GM19240 (cell line): ENCODE measurements around the gene SLC43A2.
"Not testable (repeated sequence)": the region's sequence is repeated elsewhere in the genome, so short reads cannot be mapped to it uniquely, and the experiment has no call there.

Experiments
- DNase-seq: peaks from one replicate; pipeline ENCODE4 v3.0.0; 2011; ENCODE audit warnings: low spot score; ENCODE audit not compliant: insufficient read length

Gene SLC43A2

DNA sequence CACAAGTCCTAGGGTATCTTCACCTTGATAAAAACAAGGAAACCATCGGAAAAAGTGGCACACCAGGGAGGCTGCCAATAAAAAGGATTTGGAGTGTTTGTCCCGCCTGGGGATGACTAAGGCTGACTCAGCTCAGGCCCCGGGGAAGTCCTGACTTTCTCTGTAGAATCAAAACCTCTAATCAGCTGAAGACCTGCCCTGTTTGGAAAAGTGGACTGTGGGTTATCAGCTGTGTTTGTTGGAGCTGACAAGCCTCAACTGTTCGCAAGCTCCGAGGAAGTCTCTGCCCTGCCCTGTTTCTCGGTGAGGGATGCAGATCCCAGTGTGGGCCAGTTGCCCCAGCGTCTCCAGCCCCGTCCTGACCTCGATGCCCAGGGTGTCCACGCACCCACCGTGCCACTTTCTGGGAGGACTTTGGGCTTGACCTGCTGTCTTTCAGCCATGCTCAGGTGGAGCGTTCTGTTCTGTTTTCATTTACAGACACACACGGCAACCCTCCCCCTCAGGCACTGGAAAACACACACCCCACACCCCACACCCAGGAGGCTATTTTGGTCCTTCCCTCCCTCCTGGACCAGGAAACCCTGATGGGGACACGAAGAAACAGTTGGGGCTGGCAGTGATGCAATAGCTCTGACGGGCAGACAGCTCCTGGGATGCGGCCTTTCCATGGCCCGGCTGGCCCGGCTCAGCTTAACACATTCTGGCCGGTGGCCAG lies 38.4 kb downstream of the SLC43A2 start:
- no peak for DNase-seq

DNA sequence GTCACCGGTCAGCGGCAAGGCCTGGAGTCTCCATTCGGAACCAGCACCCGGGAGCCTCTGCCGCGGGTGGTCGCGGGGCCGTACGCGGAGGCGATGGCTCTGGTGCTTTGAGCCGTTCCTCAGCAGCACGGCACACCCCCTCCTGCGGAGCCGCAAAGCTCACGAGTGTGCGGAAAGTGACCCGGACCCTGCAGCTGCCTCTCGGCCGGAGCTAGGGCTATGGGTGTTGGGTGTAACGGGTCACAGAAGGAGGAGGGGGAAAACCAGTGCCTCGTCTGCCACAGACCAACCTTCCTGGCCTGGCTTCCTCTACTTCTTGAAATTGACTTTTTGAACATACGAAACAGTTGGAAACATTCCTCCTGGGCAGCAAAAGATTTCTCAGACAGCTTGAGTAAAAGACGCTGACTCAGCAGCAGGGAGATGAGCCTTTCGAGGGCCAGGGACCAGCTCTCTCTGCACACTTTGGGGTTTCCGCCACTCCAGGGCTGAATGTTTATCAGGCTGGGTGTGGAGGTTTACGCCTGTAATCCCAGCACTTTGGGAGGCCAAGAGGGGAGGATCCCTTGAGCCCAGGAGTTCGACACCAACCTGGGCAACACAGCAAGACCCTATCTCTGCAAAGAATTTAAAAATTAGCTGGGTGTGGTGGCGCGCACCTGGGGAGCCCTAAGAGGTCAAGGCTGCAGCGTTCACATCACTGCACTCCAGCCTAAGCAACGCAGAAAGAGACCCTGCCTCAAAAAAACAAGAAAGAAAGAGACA lies 39.6 kb downstream of the SLC43A2 start:
- no peak for DNase-seq

DNA sequence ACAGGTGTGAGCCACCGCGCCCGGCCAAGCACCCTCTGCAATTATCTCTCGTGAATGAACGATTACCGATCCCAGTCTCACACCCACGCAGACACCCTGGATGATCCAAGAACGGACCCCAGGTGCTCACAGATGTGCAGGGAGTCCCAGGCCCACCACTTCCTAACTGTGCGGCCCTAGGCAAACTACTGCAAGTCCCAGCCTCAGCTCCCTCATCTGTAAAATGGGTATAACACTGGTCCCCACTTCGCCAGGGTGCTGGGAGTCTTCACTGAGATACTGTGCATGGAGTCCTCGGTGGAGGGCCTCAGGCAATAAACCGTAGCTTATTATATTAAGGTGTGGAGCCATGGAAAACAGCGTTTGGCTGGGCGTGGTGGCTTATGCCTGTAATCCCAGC lies 44.5 kb downstream of the SLC43A2 start:
- DNase-seq, result no peak

DNA sequence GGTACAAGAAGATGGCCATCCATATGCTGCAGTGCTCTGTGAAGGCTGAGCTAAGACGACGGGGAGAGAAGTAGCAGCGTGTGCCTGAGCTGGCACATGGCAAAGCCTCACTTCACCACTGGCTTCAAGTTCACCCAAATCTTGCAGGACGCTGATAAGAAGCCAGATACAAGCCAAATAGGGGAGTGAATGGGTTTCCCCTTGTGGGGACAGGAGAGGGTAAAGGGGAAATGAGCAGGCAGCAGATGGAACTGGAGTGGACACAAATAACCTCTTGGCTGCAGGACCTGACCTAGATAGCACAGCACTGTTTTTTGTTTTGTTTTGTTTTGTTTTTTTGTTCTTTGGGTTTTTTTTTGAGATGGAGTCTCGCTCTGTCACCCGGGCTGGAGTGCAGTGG lies 45.1 kb downstream of the SLC43A2 start:
- no peak for DNase-seq

DNA sequence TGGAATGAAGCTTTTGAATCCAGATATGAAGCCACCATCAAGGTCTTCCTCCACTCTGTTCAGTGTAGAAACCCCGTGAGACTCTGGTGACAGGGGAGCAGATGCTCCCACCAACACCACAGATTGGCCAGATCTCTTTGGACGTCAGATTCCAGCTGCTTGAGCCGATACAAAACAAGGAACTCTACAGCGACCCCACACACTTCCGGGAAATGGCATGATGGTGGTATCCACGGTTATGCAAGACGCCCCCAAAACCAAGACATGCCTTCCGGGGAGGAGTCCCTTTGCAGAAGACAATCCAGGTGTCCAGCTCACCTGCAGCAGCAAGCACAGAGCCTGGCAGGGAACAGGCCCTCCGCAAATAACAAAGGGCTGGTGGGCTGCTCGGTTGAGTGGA lies 46.3 kb downstream of the SLC43A2 start:
- no peak for DNase-seq

DNA sequence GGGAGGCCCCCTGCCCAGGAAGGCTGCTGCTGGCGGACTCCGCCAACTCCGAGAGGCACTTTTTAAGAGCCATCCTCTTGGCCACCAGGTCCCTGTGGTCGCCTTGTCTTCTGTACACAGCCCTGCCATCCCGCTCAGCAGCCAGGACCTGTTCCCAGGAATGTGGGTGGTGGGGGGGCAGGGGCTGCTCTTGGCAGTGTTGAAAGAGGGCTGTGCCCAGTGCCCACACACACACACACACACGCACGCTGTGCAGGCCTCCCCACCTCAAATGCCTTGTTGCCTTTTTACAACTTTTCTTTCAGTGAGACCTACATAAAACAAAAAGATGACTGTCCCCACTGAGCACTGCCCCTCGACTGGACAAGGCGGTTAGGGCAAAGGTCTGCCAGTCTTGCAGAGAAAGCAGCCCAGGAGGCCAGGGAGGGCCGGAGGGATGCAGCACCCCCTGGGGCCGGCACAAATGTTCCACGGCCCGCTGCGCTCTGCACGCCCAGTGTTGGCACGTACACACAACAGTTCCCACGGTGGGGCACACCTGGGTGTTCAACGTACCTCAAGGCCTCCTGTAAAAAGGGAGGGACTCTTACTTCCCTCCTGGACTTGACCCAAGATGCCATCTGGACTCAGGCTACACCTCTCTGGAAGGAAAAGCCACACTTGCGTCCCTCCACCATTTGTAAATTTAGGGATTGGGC lies 47.5 kb downstream of the SLC43A2 start:
- no peak for DNase-seq

DNA sequence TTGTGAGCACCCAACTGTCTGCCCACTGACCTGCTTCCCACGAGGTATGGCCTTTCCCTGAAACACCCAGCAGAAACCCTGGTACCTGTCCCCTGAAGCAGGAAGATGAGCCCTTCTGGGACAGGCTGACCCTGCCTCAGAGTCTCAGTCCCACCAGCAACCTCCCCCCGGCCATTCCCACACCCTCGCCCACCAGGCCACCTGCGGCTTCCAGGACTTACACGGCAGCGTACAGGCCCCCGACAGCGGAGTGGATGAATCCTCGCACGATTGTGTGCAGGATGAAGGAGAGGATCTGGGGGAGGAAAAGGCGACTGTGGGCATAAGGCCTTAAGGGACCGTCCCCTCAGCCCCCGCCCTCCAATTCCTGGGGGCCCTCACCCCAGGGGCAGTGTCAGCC lies 50.6 kb downstream of the SLC43A2 start:
- no peak for DNase-seq

DNA sequence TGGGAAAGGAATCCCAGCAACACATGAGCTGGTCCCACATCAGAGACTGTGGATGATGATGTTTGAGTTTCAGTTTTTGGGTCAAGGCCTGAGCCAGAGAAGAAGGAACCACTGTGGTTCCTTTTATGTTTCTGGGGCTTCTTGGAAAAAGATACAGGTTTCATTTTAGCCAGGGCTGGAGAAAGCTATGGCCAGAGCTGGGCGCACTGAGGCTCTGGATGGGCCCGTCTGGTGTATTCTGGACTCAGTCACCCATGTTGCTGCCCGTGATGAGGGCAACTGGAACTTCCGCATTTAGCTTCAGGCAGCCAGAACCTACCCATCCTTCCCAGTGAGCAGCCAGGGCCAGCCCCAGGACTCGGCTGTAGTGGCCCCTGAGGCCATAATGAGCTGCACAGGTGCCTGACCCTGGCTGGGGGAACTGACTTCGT lies 51.0 kb downstream of the SLC43A2 start:
- no peak for DNase-seq

DNA sequence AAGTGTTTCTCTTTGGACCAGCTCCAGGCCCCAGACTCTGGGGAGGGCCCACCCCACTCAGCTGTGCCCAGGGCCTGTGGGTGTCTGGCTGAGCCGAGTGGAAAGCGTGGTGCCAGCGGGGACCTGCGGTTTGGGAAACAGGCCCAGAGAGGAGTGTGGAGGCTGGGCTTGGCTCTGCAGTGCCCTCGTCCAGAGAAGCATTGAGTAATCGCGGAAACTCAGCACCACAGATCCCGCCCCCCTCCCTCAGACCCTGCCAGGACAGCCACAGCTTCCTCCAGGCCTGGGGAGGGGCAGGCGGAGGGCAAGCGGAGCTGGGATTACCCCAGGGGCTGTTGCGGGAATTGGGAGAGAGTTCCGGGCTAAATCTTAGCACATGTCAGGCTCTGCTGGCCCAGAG lies 51.5 kb downstream of the SLC43A2 start:
- DNase-seq, result no peak

DNA sequence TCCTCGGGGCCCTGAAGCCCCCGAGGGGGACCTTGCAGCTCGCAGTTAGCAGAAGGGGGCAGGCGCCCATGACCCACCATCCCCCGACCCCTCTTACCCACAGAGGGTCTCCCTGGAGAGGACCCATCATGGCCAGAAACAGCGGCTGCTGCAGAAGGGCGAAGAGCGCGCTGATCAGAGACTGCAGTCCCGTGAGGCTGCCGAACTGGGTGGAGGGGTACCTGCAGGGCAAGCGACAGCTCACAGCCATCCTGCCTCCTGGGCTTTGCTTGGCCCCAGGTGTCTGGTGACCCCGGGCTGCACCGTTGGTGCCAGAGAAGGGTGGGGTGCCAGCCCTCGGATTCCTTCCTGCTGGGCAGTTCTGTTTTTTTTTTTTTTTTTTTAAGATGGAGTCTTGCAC lies 52.1 kb downstream of the SLC43A2 start:
- no peak for DNase-seq

DNA sequence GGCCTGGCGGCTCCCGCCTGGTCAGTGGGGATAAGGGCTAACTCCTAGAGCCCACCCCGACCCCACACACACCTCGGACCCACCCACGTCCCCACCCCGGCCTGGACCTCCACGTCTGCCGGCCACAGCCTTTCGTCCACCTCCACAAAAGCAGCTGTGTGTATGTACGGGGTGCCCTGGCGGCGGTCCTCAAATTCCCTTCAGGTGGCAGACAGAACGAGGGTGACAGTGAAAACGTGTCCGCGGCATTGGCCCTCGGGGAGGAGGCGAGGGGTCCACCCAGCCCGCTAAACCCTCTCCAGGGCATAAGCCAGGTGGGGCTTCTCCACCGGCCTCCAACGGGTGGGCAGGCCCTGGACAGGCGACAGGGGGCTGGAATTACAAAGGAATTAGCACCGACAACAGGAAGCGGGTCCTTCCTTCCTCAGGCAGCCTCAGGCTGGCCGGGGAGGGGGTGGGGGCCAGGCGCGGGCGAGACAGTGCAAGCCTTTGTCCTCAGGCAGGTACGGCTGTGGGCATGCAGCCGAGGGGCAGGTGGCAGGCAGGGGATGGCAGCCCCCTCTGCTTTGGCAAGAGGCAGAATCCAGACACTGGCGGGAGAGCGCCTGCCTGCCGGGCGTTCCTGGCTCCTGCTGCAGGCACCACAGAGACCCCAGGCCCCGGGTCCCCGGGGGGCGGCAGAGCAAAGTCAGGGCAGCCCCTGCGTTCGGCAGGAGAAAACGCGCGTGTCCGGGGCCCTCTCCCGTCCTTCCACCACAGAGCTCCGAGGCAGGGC lies 53.8 kb downstream of the SLC43A2 start:
- DNase-seq, result no peak

DNA sequence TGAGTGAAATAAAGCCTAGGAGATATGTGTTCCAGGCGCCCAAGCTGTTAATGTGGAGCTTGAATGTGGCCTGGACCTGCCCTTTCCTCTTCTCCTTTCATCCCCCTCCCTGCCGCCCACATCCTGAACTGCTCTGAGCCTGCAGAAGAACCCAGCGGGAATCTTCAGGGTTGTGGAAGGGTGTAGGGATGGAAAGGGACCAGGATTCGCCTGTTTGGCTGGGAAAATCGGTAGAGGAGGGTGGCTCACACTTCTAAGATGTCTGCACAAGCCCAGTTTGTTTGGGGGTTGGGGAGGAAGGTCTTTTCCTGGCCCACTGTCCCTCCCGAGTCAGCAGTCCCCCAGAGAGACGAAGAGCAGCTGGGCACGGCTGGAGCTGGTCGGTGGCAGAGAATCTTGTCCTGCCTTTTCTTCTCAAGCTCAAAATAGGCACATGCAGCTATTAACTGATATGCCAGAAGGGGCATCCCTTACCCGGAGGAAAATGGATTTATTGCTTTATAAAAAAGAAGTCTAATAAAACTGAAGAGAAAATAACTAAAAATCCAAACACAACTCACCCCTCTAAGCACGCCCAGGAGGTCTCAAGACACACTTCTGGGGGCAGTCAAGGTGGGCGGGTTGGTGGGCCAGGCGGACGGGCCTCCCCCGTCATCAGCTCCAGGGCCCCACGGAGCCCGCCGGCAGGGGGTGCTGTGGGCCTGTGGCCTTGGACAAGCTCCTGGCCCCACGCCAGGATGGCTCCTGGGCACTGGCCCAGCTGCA lies 54.5 kb downstream of the SLC43A2 start:
- peak; percentile 79 for DNase-seq

DNA sequence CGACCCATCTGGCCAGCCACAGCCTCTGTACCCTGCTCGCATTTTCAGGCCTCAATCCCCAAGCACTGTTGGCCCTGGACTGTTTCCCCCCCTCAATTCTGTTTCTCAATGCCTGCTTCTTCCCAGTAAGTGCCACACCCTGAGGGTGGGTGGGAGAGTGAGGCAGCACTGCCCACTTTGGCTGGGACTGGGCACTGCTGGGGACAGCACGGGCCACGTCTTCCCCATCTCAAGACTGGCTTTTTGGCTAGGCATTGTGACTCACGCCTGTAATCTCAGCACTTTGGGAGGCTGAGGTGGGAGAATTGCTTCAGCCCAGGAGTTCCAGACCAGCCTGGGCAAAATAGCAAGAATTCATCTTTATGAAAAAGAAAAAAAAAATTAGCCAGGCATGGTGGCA lies 56.0 kb downstream of the SLC43A2 start:
- DNase-seq, result not testable (repeated sequence)

DNA sequence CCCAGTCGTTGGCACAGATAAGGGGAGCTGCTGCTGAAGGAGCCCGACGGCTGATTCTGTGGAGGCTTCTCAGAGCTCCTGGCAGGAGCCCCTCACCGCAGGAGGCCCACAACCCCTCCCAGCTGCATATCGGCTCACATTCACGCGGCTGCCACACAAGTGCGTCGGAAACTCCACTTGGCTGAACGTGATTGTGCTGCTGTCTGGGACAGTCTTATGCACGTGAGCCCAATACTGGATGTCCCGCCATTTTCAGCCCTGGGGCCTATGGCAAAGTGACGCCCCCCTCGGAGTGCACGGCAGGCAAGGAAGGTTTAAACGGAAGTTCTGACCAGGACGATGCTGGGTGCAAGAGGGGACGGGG lies 57.3 kb downstream of the SLC43A2 start:
- DNase-seq, result no peak

DNA sequence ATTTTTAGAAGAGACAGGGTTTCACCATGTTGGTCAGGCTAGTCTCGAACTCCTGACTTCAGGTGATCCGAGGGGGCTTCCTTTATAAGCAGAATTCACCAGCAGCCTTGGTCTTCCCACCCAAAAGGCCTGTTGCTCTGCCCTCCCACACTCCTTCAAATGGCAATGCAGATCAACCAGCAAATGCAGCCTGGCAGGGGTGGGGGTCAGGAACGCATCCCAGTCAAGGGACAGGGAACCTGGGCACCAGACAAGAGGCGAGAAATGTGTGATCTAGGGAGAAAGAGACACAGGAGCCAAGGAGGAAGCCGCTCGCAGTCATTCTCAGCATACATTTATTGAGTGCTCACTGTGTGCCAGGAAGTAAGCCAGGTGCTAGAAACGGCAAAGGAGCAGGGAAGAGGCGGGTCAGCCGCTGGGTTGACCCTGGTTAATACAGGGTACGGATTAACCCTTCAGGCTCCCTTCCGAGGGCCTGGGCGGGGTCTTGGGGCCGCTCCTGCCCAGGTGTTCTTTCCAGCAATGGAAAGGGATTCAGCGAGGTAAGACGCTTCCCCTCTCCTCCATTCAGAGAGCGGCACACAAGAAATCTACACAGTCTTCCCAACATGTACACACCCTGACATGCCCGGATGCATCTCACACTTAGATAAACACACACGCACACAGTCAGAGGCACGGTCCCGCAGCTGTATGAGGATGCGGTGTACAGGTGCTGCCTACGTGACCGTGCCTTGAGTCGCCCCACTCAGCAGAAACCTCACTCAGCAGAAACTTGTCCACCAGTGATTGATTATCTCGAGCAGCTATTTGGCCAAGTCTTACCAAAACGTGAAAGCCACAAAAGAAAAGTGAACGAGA lies 59.5 kb downstream of the SLC43A2 start:
- DNase-seq, result no peak

DNA sequence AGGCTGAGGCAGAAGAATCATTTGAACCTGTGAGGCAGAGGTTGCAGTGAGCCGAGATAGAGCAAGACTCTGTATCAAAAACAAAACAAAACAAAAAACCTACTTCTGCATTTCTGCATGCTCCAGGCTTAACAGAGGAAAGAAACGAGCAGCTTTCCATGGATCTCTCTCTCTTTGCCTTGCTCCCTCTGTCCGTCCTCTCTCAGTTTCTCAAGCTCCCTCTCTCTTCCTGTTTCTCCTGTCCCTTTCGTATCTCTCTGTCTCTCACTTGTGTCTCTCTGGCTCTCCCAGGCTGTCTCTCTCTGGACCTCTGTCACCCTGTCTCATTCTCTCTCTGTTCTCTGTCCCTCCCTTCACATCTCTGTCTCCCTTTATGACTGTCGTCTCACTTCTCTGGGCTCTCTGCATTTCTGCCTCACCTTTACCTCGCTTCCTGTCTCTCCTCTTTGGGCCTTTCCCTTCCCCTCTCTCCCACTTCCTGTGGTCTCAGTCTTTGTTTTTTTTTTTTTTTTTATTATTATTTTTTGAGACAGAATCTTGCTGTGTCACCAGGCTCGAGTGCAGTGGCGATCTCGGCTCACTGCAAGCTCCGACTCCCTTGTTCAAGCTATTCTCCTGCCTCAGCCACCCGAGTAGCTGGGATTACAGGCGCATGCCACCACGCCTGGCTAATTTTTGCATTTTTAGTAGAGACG lies 62.0 kb downstream of the SLC43A2 start:
- peak; percentile 43 for DNase-seq

DNA sequence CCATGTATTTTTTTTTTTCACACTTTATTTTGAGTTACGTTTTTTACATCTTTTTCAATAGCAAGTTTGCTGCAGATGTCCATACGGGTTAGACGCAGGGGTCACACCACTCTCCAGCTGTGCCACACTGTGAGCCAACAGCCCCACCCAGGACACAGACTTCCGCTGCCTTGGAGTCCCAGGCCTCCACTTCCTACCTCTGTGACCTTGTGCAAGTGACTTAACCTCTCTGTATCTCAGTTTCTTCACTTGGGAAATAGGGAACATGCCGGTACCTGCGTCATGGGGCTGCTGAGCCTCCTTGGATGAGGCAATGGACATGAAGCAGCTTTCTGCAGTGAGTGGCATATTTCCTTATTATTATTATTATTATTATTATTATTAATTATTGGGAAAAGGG lies 62.8 kb downstream of the SLC43A2 start:
- no peak for DNase-seq

DNA sequence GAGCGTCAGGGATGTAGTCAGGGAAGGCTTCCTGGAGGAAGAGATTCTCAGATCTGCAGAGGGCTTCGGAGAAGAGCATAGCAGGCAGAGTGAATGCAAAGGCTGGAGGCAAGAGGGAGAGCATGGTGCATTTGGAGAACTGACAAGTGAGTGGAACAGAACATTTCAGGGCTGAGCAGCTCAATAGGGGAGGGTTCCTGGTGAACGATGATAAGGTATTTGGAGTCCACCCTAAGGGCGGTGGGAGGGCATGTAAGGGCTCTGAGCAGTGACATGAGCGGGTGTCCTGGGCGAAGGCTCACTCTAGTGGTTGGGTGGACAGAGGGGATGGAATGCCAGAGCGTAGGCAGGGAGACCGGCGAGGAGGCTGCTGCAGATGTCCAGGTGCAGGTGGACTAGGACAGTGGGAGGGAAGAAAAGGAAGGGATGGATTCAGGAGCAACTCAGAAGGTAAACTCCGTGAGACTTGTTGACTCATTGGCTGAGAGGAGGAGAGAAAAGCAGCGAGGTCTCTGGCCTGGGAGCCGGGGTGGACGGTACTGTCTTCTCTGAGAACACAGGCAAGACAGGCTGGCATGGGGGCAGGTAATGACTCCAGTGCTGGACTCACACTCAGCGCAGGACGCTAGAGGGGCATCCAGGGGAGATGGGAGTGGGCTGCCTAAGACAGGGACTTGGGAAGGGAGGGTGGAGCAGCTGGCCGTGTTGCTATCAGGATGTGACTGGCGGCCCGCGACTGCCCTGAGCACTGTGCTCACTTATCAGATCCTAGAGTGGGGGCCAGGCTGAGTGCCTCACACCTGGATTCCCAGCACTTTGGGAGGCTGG lies 64.6 kb downstream of the SLC43A2 start:
- DNase-seq, result no peak

DNA sequence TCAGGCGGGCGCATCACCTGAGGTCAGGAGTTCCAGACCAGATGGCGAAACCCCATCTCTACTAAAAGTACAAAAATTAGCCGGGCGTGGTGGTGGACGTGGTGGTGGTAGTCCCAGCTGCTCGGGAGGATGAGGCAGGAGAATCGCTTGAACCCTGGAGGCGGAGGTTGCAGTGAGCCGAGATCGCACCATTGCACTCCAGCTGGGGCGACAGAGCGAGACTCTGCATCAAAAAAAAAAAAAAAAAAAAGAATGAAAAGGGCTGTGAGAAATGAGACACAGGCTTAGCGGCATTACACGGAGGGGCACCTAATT lies 65.2 kb downstream of the SLC43A2 start:
- DNase-seq, result not testable (repeated sequence)
